Measurements from ENCODE around the gene SERPINB4.
"Not testable (repeated sequence)": the region's sequence is repeated elsewhere in the genome, so short reads cannot be mapped to it uniquely, and the experiment has no call there.

Gene SERPINB4

GRCh38 chr18:63644142-63644541 lies at the start of gene SERPINB4:
TSS of gene SERPINB4 (minus strand) at chr18:63644256. CDS start at chr18:63643577, 679 bp downstream.
- H3K9ac ChIP-seq (ENCODE audit: low read length); H3K36me3 ChIP-seq (ENCODE audit: control insufficient read depth, insufficient read depth, low read length); H3K9me3 ChIP-seq (ENCODE audit: control insufficient read depth, insufficient read depth, low read depth, low read length); H3K27ac ChIP-seq (ENCODE audit: low read depth, low read length); H3K4me1 ChIP-seq (ENCODE audit: control insufficient read depth, insufficient read depth, low read length); H3K4me3 ChIP-seq (ENCODE audit: low read depth, low read length); H3K27me3 ChIP-seq (ENCODE audit: control insufficient read depth, insufficient read depth, low read length): not testable (repeated sequence)

- Histone ChIP-seq H3K4me3 (ENCODE audit: low read depth, low read length) (no peak overlapping the region), H3K27me3 (ENCODE audit: control insufficient read depth, insufficient read depth, low read length) (no peaks in the 10 kb centered on the region), H3K9ac (ENCODE audit: low read length) (no peak overlapping the region), H3K27ac (ENCODE audit: low read depth, low read length) (no peak overlapping the region), H3K9me3 (ENCODE audit: control insufficient read depth, insufficient read depth, low read depth, low read length) (peaks cover 7% of the 10 kb centered on the region; the same call in 1 of the 2 replicates), H3K36me3 (ENCODE audit: control insufficient read depth, insufficient read depth, low read length) (no peaks in the 10 kb centered on the region), H3K4me1 (ENCODE audit: control insufficient read depth, insufficient read depth, low read length) (peaks cover 2% of the 10 kb centered on the region)
Observed at GRCh38 chr18:63689064-63689463, 45.0 kb upstream of the SERPINB4 start.

- Histone ChIP-seq H3K27me3 (ENCODE audit: control insufficient read depth, insufficient read depth, low read length) (no peaks in the 10 kb centered on the region), H3K9ac (ENCODE audit: low read length) (no peak overlapping the region), H3K27ac (ENCODE audit: low read depth, low read length) (no peak overlapping the region)
Observed at GRCh38 chr18:63686871-63687270, 42.8 kb upstream of the SERPINB4 start.

GRCh38 chr18:63684718-63685117 lies 40.7 kb upstream of the SERPINB4 start:
- peaks cover 7% of the 10 kb centered on the region; the same call in 1 of the 2 replicates for H3K9me3 ChIP-seq (ENCODE audit: control insufficient read depth, insufficient read depth, low read depth, low read length)
- H3K9ac ChIP-seq (ENCODE audit: low read length), result no peak overlapping the region
- no peaks in the 10 kb centered on the region for H3K27me3 ChIP-seq (ENCODE audit: control insufficient read depth, insufficient read depth, low read length)
- H3K4me1 ChIP-seq (ENCODE audit: control insufficient read depth, insufficient read depth, low read length), result peaks cover 12% of the 10 kb centered on the region
- no peaks in the 10 kb centered on the region for H3K36me3 ChIP-seq (ENCODE audit: control insufficient read depth, insufficient read depth, low read length)
- H3K27ac ChIP-seq (ENCODE audit: low read depth, low read length), result no peak overlapping the region
- no peak overlapping the region for H3K4me3 ChIP-seq (ENCODE audit: low read depth, low read length)

More at GRCh38 chr18:63686871-63687270, 42.8 kb upstream of the SERPINB4 start:
- H3K4me3 ChIP-seq (ENCODE audit: low read depth, low read length), result no peak overlapping the region
- H3K36me3 ChIP-seq (ENCODE audit: control insufficient read depth, insufficient read depth, low read length), result no peaks in the 10 kb centered on the region
- peaks cover 7% of the 10 kb centered on the region; the same call in 1 of the 2 replicates for H3K9me3 ChIP-seq (ENCODE audit: control insufficient read depth, insufficient read depth, low read depth, low read length)
- H3K4me1 ChIP-seq (ENCODE audit: control insufficient read depth, insufficient read depth, low read length), result peaks cover 12% of the 10 kb centered on the region

- Histone ChIP-seq H3K27ac (ENCODE audit: low read depth, low read length) (no peak overlapping the region), H3K36me3 (ENCODE audit: control insufficient read depth, insufficient read depth, low read length) (no peaks in the 10 kb centered on the region), H3K27me3 (ENCODE audit: control insufficient read depth, insufficient read depth, low read length) (no peaks in the 10 kb centered on the region), H3K4me3 (ENCODE audit: low read depth, low read length) (no peak overlapping the region), H3K4me1 (ENCODE audit: control insufficient read depth, insufficient read depth, low read length) (peaks cover 12% of the 10 kb centered on the region), H3K9ac (ENCODE audit: low read length) (no peak overlapping the region), H3K9me3 (ENCODE audit: control insufficient read depth, insufficient read depth, low read depth, low read length) (peaks cover 7% of the 10 kb centered on the region; the same call in 1 of the 2 replicates)
Observed at GRCh38 chr18:63683890-63684289, 39.8 kb upstream of the SERPINB4 start.

- no peak overlapping the region for H3K4me3 ChIP-seq (ENCODE audit: low read depth, low read length)
- H3K27ac ChIP-seq (ENCODE audit: low read depth, low read length), result no peak overlapping the region; the same call in 1 of the 2 replicates
- no peaks in the 10 kb centered on the region for H3K36me3 ChIP-seq (ENCODE audit: control insufficient read depth, insufficient read depth, low read length)
- peaks cover 7% of the 10 kb centered on the region; the same call in 1 of the 2 replicates for H3K9me3 ChIP-seq (ENCODE audit: control insufficient read depth, insufficient read depth, low read depth, low read length)
- peaks cover 12% of the 10 kb centered on the region for H3K4me1 ChIP-seq (ENCODE audit: control insufficient read depth, insufficient read depth, low read length)
- H3K9ac ChIP-seq (ENCODE audit: low read length), result no peak overlapping the region
- no peaks in the 10 kb centered on the region for H3K27me3 ChIP-seq (ENCODE audit: control insufficient read depth, insufficient read depth, low read length)
Observed at GRCh38 chr18:63683152-63683551, 39.1 kb upstream of the SERPINB4 start.

- Histone ChIP-seq H3K36me3 (ENCODE audit: control insufficient read depth, insufficient read depth, low read length) (no peaks in the 10 kb centered on the region), H3K4me3 (ENCODE audit: low read depth, low read length) (no peak overlapping the region), H3K27me3 (ENCODE audit: control insufficient read depth, insufficient read depth, low read length) (no peaks in the 10 kb centered on the region), H3K27ac (ENCODE audit: low read depth, low read length) (no peak overlapping the region), H3K9ac (ENCODE audit: low read length) (no peak overlapping the region), H3K4me1 (ENCODE audit: control insufficient read depth, insufficient read depth, low read length) (peaks cover 12% of the 10 kb centered on the region), H3K9me3 (ENCODE audit: control insufficient read depth, insufficient read depth, low read depth, low read length) (0 out of 2 replicates have a peak, but pooled peaks cover 3% of the 10 kb centered on the region)
Observed at GRCh38 chr18:63681449-63682340, 37.6 kb upstream of the SERPINB4 start.

GRCh38 chr18:63679820-63680606 lies 36.0 kb upstream of the SERPINB4 start:
- H3K9ac ChIP-seq (ENCODE audit: low read length), result no peak overlapping the region
- peaks cover 12% of the 10 kb centered on the region for H3K4me1 ChIP-seq (ENCODE audit: control insufficient read depth, insufficient read depth, low read length)
- H3K36me3 ChIP-seq (ENCODE audit: control insufficient read depth, insufficient read depth, low read length), result no peaks in the 10 kb centered on the region
- H3K9me3 ChIP-seq (ENCODE audit: control insufficient read depth, insufficient read depth, low read depth, low read length), result no peaks in the 10 kb centered on the region
- H3K4me3 ChIP-seq (ENCODE audit: low read depth, low read length), result no peak overlapping the region
- H3K27me3 ChIP-seq (ENCODE audit: control insufficient read depth, insufficient read depth, low read length), result no peaks in the 10 kb centered on the region
- H3K27ac ChIP-seq (ENCODE audit: low read depth, low read length), result no peak overlapping the region

- no peaks in the 10 kb centered on the region for H3K36me3 ChIP-seq (ENCODE audit: control insufficient read depth, insufficient read depth, low read length)
- H3K9ac ChIP-seq (ENCODE audit: low read length), result no peak overlapping the region
- no peaks in the 10 kb centered on the region for H3K9me3 ChIP-seq (ENCODE audit: control insufficient read depth, insufficient read depth, low read depth, low read length)
- H3K4me3 ChIP-seq (ENCODE audit: low read depth, low read length), result no peak overlapping the region
- no peaks in the 10 kb centered on the region for H3K4me1 ChIP-seq (ENCODE audit: control insufficient read depth, insufficient read depth, low read length)
- no peaks in the 10 kb centered on the region for H3K27me3 ChIP-seq (ENCODE audit: control insufficient read depth, insufficient read depth, low read length)
- no peak overlapping the region for H3K27ac ChIP-seq (ENCODE audit: low read depth, low read length)
Observed at GRCh38 chr18:63677500-63678225, 33.6 kb upstream of the SERPINB4 start.

GRCh38 chr18:63676526-63677323 lies 32.7 kb upstream of the SERPINB4 start:
- Histone ChIP-seq H3K4me1 (ENCODE audit: control insufficient read depth, insufficient read depth, low read length) (no peaks in the 10 kb centered on the region), H3K27me3 (ENCODE audit: control insufficient read depth, insufficient read depth, low read length) (no peaks in the 10 kb centered on the region), H3K9ac (ENCODE audit: low read length) (no peak overlapping the region), H3K27ac (ENCODE audit: low read depth, low read length) (no peak overlapping the region), H3K4me3 (ENCODE audit: low read depth, low read length) (no peak overlapping the region), H3K36me3 (ENCODE audit: control insufficient read depth, insufficient read depth, low read length) (no peaks in the 10 kb centered on the region), H3K9me3 (ENCODE audit: control insufficient read depth, insufficient read depth, low read depth, low read length) (no peaks in the 10 kb centered on the region)

All from HUES6 (cell line).